ENCODE measurements around the gene EHD4.

EHD4 gene

DNA sequence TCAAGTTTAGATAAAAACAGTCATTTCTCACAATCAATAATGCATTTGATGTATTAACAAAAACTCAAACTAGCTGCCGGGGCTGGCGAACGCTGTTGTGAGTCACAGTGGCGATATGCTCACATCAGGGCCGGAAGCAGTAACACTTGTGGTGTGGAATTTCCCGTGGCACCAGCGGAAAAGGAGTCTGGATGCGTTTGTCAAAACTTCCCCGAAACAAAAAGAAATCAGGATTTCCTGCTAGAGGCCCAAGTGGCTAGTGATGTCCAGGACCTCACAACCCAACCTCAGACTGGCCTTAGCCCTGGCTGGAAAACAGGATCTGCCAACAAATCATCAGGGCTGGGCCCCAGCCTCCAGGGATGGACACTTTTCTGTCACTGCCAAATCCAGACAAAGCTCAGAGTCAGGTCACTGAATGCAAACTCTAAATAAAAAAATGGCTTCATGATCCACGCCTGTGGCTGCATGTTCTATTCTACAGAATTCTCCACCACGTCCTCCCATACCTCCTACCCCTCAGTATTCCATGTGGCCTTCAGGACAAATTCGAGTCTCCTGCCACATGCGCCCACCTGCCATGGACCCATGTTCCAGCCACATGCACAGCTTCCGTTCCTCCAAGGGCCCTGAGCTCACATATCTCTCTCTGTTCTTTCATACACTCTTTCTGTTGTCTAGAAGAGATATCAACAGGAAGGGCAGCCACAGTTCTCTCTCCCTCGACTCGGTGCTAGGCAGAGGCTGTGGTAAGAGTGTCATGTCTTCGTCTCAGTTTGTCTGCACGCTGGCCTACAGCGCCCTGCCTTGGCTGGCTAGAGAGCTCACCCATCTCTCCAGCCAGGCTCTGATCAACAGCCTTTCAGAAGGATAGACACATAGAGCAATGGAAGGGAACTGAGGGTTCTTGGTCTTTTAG lies 35.4 kb downstream of the EHD4 start:
- DNase-seq (ENCODE audit: low read depth) = peak; percentile 75

- DNase-seq (ENCODE audit: low read depth) = no peak
Measured at GRCh38 chr15:41936155-41936554, 36.2 kb downstream of the EHD4 start.

DNA sequence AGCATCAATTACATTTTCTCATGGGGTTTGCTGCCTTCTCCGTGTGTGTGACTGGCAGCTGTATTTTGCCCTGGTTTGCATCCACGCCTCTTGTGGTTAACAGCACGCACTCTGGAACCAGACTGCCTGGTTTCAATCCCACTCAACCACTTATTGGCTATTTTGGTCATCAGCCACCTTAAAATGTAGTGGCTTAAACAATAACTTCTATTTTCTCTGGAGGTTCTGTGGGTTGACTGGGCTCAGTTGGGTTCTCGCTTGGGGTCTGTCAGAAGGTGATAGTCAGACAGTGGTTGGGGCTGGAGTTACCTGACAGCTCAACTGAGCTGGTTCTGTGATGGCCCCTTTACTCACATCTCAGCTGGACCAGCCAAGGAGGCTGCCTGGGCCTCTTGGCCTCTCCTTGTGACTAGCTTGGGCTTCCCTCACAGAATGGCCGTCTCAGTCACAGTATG lies 36.8 kb downstream of the EHD4 start:
- DNase-seq (ENCODE audit: low read depth) = no peak

DNA sequence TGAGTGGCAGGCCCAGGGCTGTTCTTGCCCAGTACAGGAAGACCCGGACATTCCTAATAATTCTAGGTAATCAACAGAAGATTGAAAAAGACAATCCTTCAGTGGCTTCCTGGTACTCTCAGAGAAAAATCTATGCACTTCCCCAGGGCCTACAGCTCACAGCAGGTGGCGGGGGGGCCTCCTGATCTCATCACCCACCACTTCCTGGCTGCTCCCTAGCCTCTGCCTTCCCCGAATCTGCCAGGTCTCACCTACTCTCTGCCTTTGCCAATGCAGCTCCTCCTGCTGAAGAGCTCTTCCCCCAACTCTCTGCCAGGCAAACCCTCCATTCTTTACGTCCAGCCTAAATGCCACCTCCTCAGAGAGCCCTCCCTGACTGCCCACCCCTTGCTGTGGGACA lies 37.5 kb downstream of the EHD4 start:
- peak; percentile 63 for DNase-seq (ENCODE audit: low read depth)

- no peak for DNase-seq (ENCODE audit: low read depth)
Measured at GRCh38 chr15:41933771-41934170, 38.6 kb downstream of the EHD4 start.

- no peak for DNase-seq (ENCODE audit: low read depth)
Measured at GRCh38 chr15:41933326-41933725, 39.0 kb downstream of the EHD4 start.

DNA sequence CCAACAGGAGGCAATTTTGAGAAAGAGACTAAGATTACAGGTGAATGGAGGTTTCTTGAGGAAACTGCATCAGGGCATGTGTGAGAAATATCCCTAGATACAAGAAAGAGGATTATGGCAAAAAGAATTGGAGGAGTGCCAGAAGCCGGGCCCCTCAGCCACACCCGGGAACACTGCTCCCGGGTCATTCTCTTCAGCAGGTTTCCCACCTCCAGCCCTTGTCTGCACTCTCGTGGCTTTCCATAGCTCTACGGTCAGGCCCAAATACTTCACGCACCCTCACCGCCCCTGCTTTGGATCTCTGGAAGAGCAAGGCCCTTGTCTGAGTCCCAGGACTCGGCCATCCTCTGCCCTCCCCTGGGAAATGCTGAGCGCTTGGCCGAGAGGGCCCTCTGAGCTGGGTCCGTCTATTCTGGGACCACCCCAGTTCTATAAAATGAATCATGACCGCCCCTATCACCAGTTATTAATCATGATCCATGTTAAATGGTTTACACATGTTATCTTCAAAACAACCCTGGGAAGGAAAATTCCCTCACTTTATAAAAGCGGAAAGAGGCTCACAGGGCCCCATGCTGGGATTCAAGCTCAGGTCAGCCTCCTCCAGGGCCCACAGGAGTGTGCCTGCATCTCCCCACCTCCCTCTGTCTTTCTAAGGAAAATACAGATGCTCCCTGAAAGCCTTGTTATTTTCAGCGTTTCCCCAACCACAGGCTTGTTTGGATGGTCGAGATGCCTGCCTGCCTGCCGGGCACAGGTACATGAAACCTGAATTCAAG lies 39.7 kb downstream of the EHD4 start:
- no peak for DNase-seq (ENCODE audit: low read depth)

GRCh38 chr15:41932101-41932500 lies 40.3 kb downstream of the EHD4 start:
- no peak for DNase-seq (ENCODE audit: low read depth)

DNA sequence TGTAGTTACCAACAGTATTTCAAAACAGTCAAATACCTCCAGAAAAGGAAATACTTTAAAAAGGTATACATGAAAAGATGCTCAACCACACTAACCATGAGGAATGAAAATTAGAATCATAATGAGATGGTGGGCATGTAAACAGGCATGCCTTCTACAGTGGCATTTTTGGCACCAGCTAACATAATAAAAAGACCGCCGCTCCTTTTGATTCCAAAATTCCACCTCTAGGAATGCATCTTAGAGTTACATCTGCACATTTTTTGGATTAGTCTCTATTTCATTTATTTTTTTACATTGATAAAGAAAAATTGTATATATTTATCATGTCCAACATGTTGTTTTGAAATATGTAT lies 41.5 kb downstream of the EHD4 start:
- no peak for DNase-seq (ENCODE audit: low read depth)

DNA sequence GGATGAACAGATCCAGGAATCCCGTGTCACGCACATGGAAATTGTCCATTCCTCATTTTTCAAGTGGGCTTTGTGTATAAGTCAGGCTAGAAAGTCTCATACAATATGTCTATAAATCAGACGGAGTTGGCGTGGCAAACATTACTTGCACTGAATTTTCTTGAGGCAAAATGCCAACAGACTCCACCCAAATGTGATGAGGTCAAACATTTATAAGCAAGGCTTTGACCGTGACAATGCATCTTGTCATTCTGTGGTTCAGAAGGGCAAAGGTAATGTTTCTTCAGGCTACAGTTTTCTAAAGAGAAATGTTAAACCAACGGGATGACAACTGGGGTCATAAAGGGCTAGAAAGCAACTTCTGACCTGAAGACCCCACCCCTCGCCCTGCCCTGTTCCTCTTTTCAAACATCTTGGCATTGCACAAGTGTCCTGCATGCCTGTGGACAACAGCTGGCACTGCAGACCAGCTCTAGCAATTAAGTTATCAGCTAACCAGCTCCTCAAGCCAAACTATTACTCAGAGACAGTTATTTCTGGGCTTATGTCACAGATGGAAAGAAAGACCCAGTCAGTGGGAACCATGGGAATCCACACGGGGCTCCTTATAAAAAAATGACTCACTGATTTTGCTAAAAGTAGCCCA lies 42.0 kb downstream of the EHD4 start:
- DNase-seq (ENCODE audit: low read depth) = no peak

DNA sequence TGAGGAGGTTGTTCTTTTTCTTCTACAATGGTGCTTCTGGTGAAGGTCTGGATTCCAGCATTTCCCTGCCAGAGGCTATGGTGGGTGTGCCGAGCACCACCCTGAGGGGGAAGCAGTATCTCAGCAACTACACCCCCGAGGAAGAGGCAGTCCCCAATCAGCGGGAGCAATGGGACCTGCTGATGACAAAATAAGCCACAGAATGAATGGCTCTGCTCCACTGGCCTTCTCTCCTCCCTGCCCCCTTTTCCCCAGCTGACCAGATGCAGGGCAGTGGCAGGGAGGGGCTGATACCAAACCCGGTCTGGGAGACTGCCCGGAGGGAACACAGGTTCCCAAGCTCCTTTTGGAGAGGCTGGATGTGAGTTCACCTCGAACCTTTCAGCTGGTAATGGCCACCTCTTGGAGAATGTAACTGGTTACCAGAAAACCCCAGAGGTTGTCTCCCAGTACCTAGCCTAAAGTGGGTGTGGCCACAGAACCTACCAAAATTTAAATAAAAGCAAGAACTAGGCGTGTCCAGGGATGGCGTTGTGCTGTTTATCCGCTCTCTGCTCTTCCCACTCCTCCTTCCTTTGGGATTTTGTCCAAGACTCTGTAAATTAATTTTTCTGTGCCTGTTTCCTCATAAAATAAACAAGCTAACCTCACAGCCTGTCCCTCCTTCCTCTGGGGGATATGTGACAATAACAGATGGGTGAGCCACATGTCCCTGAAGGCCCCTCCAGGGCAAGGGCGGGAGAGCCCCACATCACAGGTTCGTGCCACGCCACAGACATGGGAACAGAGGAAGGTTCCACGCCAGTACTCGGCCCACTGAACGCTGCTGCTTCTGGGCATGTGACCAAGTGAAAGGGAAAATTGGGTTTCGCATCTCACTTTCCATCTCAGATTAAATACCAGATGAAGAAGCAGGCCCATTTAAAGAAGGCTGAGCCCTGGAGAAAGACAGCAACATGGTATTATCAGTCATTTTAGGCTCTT lies 43.4 kb downstream of the EHD4 start:
- DNase-seq (ENCODE audit: low read depth) = no peak

DNA sequence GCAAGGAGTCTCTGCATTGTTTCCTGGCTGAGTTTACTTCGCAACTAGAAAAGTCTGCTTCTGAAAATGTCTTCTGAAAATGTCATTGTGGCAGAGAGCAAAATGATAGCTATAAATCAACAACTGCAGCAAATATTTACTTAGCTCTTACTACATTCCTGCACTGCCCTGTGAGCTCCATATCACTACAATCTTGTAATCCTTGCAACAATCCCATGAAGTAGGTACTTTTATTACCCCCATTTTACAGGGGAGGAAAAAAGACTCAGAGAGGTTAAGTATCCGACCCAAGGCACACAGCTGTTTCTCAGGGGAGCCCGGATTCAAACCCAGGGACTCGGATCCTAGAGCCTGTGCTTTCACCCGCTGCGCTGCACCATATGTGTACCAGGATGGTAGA lies 44.3 kb downstream of the EHD4 start:
- DNase-seq (ENCODE audit: low read depth) = no peak

GRCh38 chr15:41927536-41927935 lies 44.8 kb downstream of the EHD4 start:
- no peak for DNase-seq (ENCODE audit: low read depth)

GRCh38 chr15:41926185-41927056 lies 45.9 kb downstream of the EHD4 start:
- no peak for DNase-seq (ENCODE audit: low read depth)

DNA sequence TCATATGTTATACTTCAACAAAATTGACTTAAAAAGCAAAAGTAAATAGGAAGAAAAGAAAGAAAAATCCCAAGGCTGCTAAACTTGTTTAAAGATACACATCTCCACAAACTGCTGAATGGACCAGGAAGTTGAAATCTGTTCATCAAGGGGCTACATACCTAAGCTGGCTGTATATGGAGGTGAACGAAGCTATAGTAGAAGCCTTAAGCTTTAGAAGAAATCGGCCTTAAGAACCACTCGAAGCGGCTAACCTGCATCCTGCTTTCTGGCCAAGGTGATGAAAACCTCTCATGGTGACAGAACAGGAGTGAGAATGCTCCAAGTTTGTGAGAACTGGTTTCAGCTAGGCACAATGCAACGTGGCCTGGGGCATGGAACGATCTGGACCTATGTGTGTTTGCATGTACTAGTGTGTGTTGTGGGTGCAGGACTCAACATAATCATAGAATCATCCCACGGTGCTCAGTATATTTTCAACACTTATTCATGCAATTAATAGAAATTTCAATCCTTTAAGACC lies 47.2 kb downstream of the EHD4 start:
- no peak for DNase-seq (ENCODE audit: low read depth)

DNA sequence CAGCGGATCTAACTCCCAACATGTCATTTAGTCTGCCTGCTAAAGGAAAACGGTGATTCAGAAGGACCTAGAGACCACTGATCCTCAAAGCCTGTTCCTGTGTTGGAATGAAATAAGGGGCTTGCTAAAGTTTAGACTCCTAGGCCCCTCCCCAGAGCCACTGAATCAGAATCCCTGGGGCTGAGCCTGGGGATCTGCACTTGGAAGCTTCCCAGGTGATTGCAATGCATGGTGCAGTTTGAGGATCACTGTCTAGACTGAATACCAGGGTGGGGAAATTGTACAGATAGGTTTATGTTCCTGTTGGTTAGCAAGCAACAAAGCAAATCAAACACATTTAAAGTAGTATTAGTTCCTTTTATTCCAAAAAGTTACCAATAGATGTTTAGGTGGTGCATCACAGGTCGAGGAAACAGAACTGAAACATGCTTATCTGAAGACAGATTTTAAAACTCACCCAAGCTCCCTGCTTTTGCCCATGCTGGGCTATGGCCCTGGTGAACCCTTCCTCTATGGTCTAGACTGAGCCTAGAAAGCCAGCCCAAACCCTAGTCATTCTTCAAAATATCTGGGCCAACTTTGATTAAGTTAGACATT lies 48.9 kb downstream of the EHD4 start:
- no peak for DNase-seq (ENCODE audit: low read depth)

GRCh38 chr15:41922353-41922752 lies 50.0 kb downstream of the EHD4 start:
- DNase-seq (ENCODE audit: low read depth) = no peak

- no peak for DNase-seq (ENCODE audit: low read depth)
Measured at GRCh38 chr15:41921639-41922038, 50.7 kb downstream of the EHD4 start.

DNA sequence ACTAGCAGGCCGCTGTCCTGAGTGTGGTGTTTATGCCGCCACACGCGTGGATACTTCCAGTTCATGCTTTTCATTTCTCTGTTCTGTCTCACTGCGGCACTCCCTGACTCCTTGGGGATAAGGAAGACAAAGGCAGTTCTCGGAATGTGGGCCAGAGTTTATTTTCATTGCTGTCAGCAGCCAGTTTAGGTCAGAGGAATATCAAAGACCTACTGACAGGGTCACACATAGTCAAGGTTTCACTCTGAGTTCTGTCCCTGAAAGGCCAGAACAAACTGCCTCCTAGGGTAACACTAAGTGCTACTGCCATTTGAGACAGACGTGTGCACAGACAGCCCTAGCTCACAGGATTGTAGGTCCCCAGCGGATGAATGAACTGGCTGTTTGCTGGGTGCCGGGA lies 51.2 kb downstream of the EHD4 start:
- no peak for DNase-seq (ENCODE audit: low read depth)
